HG03442 (cell line): Measurements from ENCODE around the gene MEGF10.
"Not testable (repeated sequence)": the region's sequence is repeated elsewhere in the genome, so short reads cannot be mapped to it uniquely, and the experiment has no call there.

ENCODE experiments used
- ATAC-seq: cut with Tn5 transposase; IDR thresholded peaks from one replicate; pipeline ENCODE4 v1.9.1; 2021; ENCODE audit warnings: mild to moderate bottlenecking, moderate library complexity; ENCODE audit not compliant: unreplicated experiment

Gene MEGF10

DNA sequence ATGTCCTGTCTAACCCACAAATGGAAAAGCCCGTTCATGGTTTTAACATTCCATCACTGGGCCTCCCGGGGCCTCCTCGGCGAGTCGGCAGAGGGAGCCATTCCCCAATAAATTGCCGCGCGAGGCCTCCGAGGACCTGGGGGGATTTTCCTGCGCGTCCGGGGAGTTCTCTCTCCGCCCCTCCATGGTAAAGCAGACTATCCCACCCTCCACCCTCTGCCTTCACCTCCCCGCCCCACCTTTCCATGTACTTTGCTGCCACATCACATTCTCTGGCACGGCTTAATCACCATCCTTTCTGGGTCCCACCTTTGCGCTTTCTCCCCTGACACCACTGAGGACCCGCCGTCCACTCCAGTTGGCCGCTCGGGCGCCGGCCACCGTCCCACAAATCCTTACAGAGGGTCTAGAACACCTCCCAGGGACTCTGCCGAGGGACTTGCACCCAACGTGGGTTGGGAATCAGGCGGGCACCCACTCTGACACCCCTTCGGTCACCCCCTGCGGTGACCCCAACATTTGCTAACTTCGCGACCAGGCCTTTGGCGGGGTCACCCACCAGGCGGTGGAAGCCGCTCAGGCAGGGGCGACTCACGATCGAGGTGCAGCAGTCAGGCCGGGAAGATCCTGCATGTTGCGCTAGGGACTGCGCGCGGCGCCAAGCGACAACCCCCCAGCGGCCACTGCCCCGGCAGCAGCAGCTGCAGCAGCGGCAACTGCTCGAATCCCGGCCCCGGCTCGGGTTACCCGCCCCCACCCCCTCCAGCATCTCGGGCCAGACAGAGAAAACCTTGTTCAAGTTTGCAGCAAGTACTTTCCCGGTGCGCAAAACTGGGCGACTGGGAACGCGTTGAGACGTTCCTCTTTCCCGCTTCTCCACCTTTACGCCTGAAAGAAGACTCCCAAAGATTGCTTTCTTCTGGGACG lies at the start of gene MEGF10:
TSS of gene MEGF10 (plus strand) at position 778 of the 927 bp plus-strand sequence. CDS start 40,513 bp downstream, outside the sequence.
- ATAC-seq = no peak

DNA sequence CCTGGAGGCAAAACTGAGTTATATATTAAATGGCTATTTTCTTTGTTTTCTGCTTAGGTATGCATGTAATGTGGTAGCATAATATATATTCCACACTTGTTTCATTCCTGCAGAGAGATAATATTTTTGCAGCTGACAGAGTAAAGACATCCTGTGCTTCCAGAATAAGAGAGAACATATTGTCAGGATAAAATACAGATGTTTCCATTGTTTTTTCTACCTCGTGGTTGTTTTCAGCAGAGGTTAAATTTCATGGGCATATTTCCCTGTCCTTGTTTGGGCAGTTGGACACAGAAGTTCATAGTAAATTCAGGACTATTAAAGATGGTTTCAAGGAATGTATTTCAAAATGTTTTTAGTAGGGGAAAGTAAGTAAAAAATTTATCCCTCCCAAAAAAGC lies 47.6 kb upstream of the MEGF10 start:
- no peak for ATAC-seq

DNA sequence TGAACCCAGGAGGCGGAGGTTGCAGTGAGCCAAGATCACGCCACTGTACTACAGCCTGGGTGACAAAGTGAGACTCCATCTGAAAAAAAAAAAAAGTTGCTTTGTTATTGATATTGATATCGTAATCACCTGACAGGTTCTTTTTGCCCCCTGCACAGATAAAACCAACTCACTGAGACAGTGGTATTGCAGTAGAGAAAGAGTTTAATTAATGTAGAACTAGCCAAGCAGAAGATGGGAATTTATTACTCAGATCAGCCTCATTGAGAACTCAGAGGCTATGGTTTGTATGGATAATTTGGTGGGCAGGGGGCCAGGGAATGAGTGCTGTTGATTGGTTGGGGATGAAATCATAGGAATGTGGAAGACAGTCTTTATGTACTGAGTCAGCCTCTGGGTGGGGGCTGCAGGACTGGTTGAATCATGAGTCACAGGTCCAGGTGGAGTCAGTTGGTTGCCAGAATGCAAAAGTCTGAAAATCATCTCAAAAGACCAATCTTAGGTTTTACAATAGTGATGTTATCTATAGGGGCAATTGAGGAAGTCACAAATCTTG lies 35.8 kb upstream of the MEGF10 start:
- no peak for ATAC-seq

DNA sequence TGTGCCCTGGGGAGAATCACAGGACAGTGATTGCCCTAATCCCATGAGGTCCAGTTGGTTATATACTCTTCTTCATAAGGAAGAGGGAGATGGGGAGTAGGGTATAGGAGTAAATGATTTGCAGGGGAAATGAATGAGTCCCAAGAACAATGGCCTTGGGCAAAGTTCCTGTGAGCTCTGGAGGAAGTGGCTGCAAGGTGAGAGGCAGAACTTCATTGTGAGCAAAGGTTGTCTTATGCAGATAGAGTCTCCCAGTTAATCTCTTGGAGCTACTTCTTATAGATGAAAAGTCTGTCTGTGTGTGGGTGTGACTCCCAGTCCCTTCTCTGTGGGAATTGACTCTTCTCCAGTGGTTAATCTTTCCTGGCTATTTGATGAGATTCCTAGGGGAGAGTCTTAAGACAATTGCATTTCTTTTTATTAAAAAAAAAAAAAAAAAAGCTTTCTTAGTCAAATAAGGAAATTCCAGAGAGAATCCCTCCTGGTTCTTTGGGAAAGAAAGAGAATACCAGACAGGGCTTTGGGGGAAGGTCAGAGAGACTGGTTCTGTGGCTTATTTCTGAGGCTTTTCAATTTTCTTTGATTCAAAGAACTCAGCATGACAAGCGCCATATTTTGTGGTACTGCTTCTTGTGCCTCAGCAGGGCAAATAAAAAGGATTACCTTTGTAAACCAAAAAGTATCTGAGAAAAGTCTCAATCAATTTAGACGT lies 33.6 kb upstream of the MEGF10 start:
- no peak for ATAC-seq

DNA sequence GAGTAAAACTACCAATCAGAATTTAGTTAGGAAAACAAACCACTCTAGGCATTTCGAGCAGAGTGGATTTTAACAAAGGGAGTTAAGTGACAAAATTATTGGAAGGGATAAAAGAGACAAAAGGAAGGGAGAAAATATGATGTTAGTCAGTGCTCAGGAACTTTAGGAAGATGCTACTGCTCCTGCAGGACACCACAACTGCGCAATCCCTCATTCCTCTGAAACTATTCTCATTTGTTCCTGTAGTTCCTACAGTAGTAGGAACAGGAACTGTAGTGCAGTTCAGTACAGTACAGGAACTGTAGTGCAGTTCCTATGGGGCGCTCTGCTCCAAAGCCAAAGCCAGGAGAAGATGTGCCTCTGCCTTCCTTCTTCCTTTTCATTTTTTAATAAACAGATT lies 29.9 kb upstream of the MEGF10 start:
- no peak for ATAC-seq

DNA sequence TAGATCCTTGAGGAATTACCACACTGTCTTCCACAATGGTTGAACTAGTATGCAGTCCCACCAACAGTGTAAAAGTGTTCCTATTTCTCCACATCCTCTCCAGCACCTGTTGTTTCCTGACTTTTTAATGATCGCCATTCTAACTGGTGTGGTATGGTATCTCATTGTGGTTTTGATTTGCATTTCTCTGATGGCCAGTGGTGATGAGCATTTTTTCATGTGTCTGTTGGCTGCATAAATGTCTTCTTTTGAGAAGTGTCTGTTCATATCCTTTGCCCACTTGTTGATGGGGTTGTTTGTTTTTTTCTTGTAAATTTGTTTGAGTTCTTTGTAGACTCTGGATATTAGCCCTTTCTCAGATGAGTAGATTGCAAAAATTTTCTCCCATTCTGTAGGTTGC lies 25.1 kb upstream of the MEGF10 start:
- not testable (repeated sequence) for ATAC-seq

DNA sequence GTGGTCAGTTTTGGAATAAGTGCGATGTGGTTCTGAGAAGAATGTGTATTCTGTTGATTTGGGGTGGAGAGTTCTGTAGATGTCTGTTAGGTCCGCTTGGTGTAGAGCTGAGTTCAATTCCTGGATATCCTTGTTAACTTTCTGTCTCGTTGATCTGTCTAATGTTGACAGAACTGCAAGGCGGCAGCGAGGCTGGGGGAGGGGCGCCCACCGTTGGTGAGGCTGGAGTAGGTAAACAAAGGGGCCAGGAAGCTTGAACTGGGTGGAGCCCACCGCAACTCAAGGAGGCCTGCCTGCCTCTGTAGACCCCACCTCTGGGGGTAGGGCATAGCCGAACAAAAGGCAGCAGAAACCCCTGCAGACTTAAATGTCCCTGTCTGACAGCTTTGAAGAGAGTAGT lies 22.3 kb upstream of the MEGF10 start:
- ATAC-seq = not testable (repeated sequence)

DNA sequence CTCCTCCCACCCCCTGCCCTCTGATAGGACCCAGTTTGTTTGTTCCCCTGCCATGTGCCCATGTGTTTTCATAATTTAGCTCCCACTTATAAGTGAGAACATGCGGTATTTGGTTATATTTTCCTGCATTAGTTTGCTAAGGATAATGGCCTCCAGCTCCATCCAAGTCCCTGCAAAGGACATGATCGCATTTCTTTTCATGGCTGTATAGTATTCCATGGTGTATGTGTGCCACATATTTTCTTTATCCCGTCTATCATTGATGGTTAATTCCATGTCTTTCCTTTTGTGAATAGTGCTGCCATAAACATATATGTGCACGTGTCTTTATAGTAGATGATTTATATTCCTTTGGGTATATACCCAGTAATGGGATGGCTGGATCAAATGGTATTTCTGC lies 19.9 kb upstream of the MEGF10 start:
- ATAC-seq = not testable (repeated sequence)

DNA sequence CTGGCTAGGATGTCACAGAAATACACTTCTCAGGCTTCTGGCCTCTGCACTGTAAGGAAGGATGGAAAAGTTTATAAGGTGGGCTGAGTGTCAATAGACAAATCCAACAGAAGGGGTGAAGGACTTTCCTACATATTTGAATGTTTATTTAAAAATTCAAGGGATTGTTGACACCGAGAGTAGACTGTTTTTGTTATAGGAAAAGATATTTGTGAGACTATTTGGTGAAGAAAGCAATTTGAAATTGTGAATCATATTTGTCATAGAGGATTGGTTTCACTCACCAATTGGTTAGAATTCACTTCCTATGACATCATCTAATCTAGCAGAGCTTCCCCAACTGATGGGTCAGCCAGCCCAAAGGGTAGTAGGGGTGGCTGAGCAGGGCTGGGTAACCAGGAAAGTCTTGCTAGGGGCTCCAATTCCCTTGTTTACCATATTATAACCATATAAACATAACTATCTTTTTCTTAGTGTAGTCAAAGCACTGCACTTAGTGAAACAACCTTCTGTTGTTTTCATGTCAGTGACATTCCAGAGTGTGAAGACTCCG lies 14.9 kb upstream of the MEGF10 start:
- no peak for ATAC-seq

DNA sequence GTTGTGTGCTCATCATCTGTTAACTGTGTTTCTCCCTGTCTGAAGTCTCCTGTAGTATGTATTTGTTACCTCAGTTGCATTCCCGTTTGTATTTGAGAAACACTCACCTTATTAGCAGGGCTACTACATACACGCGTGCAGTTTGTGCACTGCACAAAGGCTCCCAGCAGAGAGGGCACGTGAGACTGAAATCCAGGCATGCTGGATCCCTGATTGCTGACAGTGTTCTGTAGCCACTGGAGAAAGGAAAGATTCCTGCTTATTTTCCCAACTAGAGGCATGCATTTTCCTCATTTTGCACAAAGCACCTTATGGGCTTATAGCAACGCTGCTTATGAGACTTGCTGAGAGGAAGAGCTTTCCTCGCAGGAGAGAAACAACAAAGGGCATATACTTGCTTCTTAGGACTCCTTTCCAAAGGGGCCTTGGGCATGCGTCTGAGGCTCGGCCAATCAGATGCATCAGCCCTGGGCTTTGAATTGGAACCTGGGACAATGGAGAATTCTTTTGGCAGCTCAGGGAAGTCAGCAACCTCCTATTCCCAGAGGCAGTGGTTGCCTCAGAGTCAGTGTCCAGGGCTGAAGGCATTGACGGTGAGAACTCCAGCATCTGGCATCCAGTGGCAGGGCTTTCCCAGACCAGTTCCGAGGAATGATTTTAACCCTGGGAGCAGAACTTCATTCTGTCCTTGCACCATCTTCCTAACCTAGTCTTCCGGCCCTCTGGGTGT lies 9.9 kb upstream of the MEGF10 start:
- no peak for ATAC-seq

DNA sequence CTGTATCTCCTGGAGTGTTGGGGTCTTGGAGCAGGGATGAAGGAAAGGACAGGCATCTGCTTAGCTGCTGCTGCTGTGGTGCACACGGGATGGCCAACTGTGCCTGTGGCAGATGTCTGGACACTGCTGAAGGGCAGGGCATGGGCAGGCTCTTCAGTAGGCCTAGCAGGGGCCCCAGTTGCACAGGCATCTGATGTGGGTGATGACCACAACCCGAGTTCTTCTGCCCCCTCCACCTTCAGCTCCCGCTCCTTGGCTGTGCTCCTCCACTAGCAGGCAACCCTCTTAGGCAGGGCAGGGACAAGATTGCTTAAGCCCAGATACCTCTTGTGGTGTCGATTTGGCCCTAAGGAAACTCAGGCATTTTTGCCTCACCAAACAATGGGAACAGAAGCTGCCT lies 9.0 kb upstream of the MEGF10 start:
- ATAC-seq = no peak

DNA sequence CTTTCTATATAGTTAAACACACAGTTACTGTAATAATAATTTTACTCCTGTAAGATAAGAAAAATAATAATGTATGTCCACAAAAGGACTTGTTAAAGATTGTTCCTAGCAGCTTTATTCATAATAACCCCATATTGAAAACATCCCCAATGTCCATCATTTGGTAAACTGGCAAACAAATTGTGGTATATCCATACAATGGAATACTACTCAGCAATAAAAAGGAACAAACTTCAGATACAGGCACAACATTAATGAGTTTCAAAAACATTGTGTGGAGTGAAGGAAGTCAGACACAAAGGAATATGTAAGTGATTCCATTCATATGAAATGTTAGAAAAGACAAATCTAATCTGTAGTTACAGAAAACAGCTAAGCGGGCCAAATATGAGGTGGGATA lies 1.9 kb upstream of the MEGF10 start:
- ATAC-seq = no peak

DNA sequence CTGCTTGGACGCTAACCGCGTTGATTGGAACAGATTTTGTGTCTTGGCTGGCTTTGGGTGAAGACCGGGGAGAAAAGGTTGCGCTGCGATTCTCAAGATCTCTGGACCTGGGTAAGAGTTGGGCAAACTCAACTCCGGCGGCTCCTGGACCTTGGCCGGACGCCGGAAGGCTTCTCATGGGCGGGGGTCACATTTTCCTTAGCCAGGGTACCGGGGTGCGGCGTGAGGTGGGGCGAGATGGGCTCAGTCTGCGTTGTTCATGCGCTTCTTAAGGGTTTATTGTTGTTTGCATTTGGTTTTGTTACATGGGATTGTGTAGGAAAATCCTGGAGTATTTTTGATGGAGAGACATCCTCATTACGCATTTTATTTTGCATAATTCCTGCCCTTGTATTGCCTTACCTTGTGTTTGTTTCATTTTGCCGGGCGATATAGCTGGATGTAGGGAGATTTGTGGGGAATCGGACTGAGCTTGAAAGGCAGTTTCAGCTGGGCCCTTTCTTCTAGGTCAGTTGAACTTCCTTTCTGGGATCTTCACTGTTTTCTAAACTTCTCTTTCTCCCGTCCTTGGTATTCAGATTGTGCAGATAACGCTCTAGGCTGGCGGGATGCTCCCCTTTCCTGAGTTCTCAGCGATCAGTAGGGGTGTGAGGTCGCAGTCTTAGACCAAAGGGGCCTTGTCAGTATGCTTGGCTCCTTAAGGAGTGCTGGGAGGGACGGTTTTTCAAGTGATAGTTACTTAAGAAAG lies 524 bp downstream of the MEGF10 start:
- ATAC-seq = no peak

DNA sequence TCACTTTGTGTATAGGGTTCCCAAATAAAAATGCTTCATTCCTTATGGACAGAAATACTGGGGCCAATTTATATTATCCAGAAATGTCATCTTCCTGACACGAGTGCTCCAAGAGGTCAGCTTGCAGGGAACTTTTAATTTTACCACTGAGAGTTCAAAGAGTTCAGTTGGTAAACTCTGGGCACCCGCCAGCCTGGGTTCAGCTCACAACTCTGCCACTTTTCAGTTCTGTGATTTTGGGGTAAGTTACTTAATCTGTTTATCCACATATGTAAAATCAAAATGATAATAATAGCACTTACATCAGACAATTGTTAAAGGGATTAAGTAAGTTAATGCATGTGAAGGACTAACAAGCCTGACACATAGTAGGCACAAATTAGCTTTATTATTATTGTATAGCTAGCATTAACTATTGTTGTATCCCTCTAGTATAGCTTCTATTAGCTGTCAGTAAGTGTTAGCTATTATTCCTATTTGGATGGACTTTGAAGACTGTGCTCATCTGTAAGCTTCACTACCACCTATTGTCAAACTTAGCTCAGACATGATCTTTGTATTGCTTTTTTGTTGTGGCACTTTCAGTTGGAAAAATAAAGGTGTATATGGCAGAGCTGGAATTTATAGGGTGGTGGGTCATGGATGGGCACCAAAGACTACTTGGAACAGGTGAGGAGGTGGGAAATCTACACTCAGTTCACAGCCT lies 1.6 kb downstream of the MEGF10 start:
- no peak for ATAC-seq

DNA sequence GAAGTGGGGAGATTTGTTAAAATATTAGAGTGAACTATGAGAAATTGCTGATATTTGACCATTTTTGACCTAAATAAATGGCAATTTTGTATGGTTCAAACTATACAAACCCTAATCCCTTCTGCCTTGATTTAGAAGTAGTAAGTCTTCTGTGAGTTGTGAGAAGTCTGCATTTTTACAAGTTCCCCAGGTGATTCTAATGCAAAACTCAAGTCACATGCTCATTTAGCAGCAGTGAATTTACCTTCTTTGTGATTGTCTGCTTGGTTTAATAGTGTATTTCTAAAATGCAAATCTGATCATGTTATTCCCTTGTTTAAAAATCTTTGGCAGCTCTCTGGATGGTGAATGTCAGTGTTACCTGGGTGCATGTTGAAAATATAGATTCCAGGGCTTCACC lies 2.8 kb downstream of the MEGF10 start:
- no peak for ATAC-seq

DNA sequence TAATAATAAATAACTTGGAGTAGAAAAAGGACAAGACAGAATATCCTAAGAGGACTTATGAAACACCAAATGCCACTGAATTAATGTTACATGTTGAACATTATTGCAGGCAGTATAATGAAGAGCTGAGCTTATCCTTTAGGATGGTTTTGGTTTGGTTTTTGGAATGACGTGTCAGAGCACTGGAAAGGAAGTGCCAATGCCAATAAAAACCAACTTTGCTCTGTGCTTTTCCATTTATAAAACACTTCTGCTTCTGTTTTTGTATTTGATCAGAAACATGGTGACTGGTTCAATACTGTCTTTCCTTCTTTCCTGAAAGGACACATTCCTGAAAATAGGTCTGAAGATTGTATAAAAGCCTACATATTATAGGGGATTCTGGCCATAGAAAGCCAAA lies 4.2 kb downstream of the MEGF10 start:
- no peak for ATAC-seq

DNA sequence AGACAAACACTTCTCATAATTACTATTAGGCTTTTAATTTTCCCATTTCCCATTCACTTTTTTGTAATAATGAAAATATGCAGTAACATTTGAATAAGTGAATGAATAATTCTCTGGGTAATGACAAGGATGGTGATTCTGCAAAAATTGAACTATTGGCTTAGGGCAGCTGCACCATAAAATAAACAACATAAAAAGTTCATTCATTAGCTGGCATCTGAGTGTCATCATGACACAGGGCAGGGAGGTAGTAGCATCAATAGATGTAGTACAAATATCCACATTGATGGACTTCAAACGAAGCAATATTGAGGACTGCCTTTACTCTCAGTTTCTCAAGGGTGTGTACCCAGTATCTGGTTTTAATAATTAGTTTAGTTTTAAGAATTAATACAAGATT lies 4.9 kb downstream of the MEGF10 start:
- ATAC-seq = no peak

DNA sequence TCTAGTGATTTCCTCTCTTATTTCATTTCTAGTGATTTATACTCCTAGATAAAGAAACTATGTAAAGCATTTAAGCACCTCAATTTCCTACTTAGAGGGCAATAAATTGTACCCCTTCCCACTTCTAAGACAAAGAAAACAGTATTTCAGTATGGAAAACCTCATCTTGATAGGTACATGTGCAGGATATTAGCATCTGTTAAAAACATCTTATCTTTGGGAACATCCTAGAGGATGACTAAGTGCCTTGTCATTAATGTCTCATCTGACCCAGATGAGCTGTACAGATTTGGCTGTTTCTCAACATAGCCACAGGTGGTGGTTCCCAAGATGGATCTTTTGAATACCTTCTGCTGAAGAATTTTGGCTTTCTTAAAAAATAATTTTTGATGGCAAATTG lies 5.7 kb downstream of the MEGF10 start:
- no peak for ATAC-seq

DNA sequence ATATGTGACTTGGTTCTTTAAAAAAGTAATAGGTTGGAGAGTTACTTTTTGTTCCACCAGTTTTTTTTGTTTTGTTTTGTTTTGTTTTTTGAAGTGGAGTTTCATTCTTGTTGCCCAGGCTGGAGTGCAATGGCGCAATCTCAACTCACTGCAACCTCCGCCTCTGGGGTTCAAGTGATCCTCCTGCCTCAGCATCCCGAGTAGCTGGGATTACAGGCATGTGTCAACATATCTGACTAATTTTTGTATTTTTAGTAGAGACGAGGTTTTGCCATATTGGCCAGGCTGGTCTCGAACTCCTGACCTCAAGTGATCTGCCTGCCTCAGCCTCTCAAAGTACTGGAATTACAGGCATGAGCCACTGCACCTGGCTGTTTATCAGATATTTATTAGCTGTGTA lies 6.3 kb downstream of the MEGF10 start:
- ATAC-seq = not testable (repeated sequence)
